Omental fat pad (tissue), 4 donors: ENCODE data around the gene FAM163B. TPM values are rescaled to one million over a fixed set of nuclear protein-coding genes. Genes with fewer than 3 reads are reported as not detected.

Experiments
- ATAC-seq: fragments of 150-250 bp; one replicate; pipeline ENCODE4 v1.9.1; 2016; ENCODE audit warnings: mild to moderate bottlenecking, moderate library complexity; ENCODE audit not compliant: low FRiP score
- DNase-seq: peaks from one replicate; pipeline ENCODE4 v3.0.0-alpha.2; 2019; ENCODE audit warnings: low spot score
- total RNA-seq, 4 donors: library from RNA; depleted of rRNA; stranded (reverse); fragments of >200 nt; gene quantifications; one replicate each; pipeline ENCODE4 v1.1.0, GENCODE V29; 2016
- TF ChIP-seq, protein P1 (sequence below), 3 donors: fragments of 450-650 bp; IDR thresholded peaks; one replicate each; pipeline ENCODE4 v1.5.1; 2016 to 2017; ENCODE audit warnings: antibody characterized with exemption in 3 of 3, mild to moderate bottlenecking in 3 of 3, moderate library complexity in 2 of 3

FAM163B gene
- total RNA-seq, 4 donors from 2014 or later = not detected

- ATAC-seq (no peak), DNase-seq (no peak)
- TF ChIP-seq, protein P1, sequence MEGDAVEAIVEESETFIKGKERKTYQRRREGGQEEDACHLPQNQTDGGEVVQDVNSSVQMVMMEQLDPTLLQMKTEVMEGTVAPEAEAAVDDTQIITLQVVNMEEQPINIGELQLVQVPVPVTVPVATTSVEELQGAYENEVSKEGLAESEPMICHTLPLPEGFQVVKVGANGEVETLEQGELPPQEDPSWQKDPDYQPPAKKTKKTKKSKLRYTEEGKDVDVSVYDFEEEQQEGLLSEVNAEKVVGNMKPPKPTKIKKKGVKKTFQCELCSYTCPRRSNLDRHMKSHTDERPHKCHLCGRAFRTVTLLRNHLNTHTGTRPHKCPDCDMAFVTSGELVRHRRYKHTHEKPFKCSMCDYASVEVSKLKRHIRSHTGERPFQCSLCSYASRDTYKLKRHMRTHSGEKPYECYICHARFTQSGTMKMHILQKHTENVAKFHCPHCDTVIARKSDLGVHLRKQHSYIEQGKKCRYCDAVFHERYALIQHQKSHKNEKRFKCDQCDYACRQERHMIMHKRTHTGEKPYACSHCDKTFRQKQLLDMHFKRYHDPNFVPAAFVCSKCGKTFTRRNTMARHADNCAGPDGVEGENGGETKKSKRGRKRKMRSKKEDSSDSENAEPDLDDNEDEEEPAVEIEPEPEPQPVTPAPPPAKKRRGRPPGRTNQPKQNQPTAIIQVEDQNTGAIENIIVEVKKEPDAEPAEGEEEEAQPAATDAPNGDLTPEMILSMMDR (IDR thresholded peaks at IDR 0.05) = no peak
Measured at GRCh38 chr9:133538851-133539833, 70.0 kb downstream of the FAM163B start.

GRCh38 chr9:133538176-133538575 lies 71.0 kb downstream of the FAM163B start:
- no peak for DNase-seq
- TF ChIP-seq, protein P1 (IDR thresholded peaks at IDR 0.05) = no peak
- no peak for ATAC-seq

GRCh38 chr9:133537257-133537656 lies 71.9 kb downstream of the FAM163B start:
- DNase-seq (no peak), ATAC-seq (no peak)
- TF ChIP-seq, protein P1 (IDR thresholded peaks at IDR 0.05) = no peak

- ATAC-seq (no peak), DNase-seq (no peak)
- TF ChIP-seq, protein P1 (IDR thresholded peaks at IDR 0.05) = no peak
Measured at GRCh38 chr9:133536536-133536935, 72.7 kb downstream of the FAM163B start.

DNA sequence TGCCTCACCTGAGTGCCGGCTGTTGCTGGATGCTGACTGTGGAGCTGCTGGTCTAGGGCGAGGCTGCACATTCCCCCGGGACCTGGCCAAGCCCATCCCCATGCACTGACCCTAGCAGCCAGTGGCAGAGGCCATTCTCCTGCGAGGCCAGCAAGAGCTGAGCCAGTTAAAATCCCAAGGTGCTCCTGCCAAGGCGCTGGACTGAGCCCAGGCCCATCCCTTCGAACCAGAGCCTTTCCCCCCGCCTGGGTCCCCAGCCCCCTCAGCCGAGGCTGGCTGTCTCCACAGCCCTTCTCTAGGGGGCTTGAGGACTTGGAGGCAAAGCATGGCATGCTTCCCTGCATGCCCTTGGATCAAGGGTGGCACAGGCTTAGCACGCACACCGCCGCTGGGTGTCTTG lies 73.1 kb downstream of the FAM163B start:
- TF ChIP-seq, protein P1 (IDR thresholded peaks at IDR 0.05) = no peak
- no peak for ATAC-seq
- DNase-seq = no peak

GRCh38 chr9:133535306-133535877 lies 73.8 kb downstream of the FAM163B start:
- ATAC-seq (no peak), DNase-seq (no peak)
- TF ChIP-seq, protein P1 (IDR thresholded peaks at IDR 0.05) = no peak
